Endodermal cell (in vitro differentiated cells): Measurements from ENCODE around the gene PCDH17. TPM values are rescaled to one million over a fixed set of nuclear protein-coding genes. Genes with fewer than 3 reads are reported as not detected.

Experiments
- DNase-seq: peaks from one replicate; pipeline ENCODE4 v3.0.0-alpha.2; 2017
- H3K27ac ChIP-seq: 2 replicates; pipeline ENCODE4 v1.5.1; 2013; ENCODE audit warnings: mild to moderate bottlenecking, low read depth, low read length, moderate library complexity
- H3K27me3 ChIP-seq: 2 replicates; pipeline ENCODE4 v1.6.1; 2013; ENCODE audit warnings: mild to moderate bottlenecking, low read length, moderate library complexity; ENCODE audit not compliant: insufficient read depth, control insufficient read depth, poor library complexity, severe bottlenecking
- H3K36me3 ChIP-seq: 2 replicates; pipeline ENCODE4 v1.7.0; 2013; ENCODE audit warnings: mild to moderate bottlenecking, low read length, moderate library complexity; ENCODE audit not compliant: control insufficient read depth, insufficient read depth
- H3K4me1 ChIP-seq: one replicate; pipeline ENCODE4 v1.7.0; 2013; ENCODE audit warnings: low read length; ENCODE audit not compliant: control insufficient read depth, insufficient read depth
- H3K4me3 ChIP-seq: 2 replicates; pipeline ENCODE4 v1.5.1; 2013; ENCODE audit warnings: mild to moderate bottlenecking, low read length, moderate library complexity
- H3K9ac ChIP-seq: 2 replicates; pipeline ENCODE4 v1.6.1; 2013; ENCODE audit warnings: mild to moderate bottlenecking, low read length, moderate library complexity; ENCODE audit not compliant: poor library complexity, severe bottlenecking; ENCODE audit errors: extremely low read depth
- H3K9me3 ChIP-seq: 2 replicates; pipeline ENCODE4 v1.6.1; 2013; ENCODE audit warnings: mild to moderate bottlenecking, low read length, moderate library complexity; ENCODE audit not compliant: control insufficient read depth
- H3K27ac Mint-ChIP-seq: 2 replicates; pipeline ENCODE4 v1.8.0; 2020; ENCODE audit warnings: mixed read lengths
- H3K27me3 Mint-ChIP-seq: 2 replicates; pipeline ENCODE4 v1.8.0; 2021; ENCODE audit warnings: mild to moderate bottlenecking, mixed read lengths; ENCODE audit not compliant: insufficient read depth
- H3K36me3 Mint-ChIP-seq: 2 replicates; pipeline ENCODE4 v1.8.0; 2020; ENCODE audit warnings: low read depth, mixed read lengths
- H3K4me1 Mint-ChIP-seq: 2 replicates; pipeline ENCODE4 v1.8.0; 2020; ENCODE audit warnings: mixed read lengths
- H3K4me3 Mint-ChIP-seq: 2 replicates; pipeline ENCODE4 v1.8.0; 2020; ENCODE audit warnings: mild to moderate bottlenecking, moderate library complexity, mixed read lengths
- H3K9me3 Mint-ChIP-seq: 2 replicates; pipeline ENCODE4 v1.8.0; 2020; ENCODE audit warnings: mild to moderate bottlenecking, mixed read lengths
- WGBS, 2 experiments: methylation state at CpG; one replicate each; pipeline versions ENCODE4 v1.1.5 to v1.1.7; 2013; ENCODE audit warnings: missing lambda C conversion rate in 2 of 2, mixed read lengths in 1 of 2; ENCODE audit not compliant: insufficient coverage in 1 of 2, insufficient read length in 1 of 2; 5-methylcytosine and 5-hydroxymethylcytosine counted together
- total RNA-seq, 2 donors: library from RNA; stranded (reverse); fragmentation: NEBNext Ultra II Directional in 1 of 2; extraction: Animal tissue kit (Norgen Biotek cat#: 25700) in 1 of 2; gene quantifications; 2 replicates in 1 of 2; 3 replicates in 1 of 2; pipeline ENCODE4 v1.2.1, GENCODE V29; 2021
- TF ChIP-seq, protein P1 (sequence below): fragments of 200-600 bp; sonication (generic); conservative IDR thresholded peaks from 2 replicates; pipeline ENCODE4 v1.5.0; 2021; ENCODE audit warnings: antibody characterized with exemption, mild to moderate bottlenecking

The PCDH17 gene
- total RNA-seq, 2 donors from 2014 or later: 3.7 to 6.3 TPM

DNA sequence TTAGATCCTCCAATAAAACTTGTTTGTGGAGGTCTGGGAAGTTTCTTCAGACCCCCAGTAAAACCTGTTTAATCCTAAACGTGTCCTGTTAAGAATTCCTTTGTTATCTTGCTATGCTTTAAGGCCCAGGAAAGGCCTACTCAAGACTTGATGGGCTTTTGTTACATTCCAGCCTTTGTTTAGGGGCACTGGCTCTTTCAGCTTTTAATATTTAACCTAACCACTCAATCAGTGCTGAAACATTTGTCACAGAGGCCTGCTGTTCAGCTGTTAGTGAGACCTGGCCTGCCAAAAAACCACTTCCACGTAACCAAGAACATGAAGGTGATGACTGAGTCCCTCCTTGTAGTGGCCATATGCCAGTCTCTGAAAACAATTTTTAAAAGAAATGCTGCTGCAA is 41.7 kb downstream of the PCDH17 start:
- peak; percentile 60 for DNase-seq
- TF ChIP-seq, protein P1, sequence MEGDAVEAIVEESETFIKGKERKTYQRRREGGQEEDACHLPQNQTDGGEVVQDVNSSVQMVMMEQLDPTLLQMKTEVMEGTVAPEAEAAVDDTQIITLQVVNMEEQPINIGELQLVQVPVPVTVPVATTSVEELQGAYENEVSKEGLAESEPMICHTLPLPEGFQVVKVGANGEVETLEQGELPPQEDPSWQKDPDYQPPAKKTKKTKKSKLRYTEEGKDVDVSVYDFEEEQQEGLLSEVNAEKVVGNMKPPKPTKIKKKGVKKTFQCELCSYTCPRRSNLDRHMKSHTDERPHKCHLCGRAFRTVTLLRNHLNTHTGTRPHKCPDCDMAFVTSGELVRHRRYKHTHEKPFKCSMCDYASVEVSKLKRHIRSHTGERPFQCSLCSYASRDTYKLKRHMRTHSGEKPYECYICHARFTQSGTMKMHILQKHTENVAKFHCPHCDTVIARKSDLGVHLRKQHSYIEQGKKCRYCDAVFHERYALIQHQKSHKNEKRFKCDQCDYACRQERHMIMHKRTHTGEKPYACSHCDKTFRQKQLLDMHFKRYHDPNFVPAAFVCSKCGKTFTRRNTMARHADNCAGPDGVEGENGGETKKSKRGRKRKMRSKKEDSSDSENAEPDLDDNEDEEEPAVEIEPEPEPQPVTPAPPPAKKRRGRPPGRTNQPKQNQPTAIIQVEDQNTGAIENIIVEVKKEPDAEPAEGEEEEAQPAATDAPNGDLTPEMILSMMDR: no peak
- Histone ChIP-seq H3K36me3 (no peaks in the 10 kb centered on the region), H3K27ac (no peak overlapping the region), H3K9ac (peak overlapping the region; percentile 29), H3K27me3 (no peaks in the 10 kb centered on the region), H3K4me1 (no peaks in the 10 kb centered on the region), H3K9me3 (no peaks in the 10 kb centered on the region), H3K4me3 (peak overlapping the region; percentile 71)
- H3K36me3 Mint-ChIP-seq: no peaks in the 10 kb centered on the region
- H3K27ac Mint-ChIP-seq: peak overlapping the region; percentile 71
- peak overlapping the region; percentile 7 for H3K4me3 Mint-ChIP-seq
- H3K27me3 Mint-ChIP-seq: no peaks in the 10 kb centered on the region
- H3K9me3 Mint-ChIP-seq: no peaks in the 10 kb centered on the region
- WGBS, 2 experiments: 43 to 56% methylated on average over 2 of the region's 2 CpGs
- peaks cover 23% of the 10 kb centered on the region for H3K4me1 Mint-ChIP-seq

DNA sequence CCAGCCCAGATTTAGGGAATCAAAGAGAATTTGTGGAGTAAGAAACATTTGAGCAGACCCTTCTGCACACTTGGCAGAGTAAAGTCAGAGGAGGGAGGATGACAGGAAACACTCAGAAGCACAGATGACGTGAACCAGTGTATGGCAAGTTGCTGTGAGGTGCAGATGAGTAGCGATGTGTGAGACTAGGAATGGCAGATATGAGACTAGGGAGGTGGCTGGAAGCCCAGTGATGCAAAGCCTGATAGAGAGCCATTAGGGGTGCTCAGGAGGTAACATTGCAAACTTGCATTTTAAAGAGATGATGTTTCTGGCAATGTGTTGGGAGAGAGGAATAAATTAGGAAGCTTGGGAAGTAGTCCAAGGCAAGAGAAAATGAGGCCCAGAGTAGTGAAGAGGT is 44.0 kb downstream of the PCDH17 start:
- H3K4me3 ChIP-seq: no peak overlapping the region
- no peaks in the 10 kb centered on the region for H3K27me3 Mint-ChIP-seq
- H3K4me3 Mint-ChIP-seq: no peak overlapping the region
- H3K27ac Mint-ChIP-seq: no peak overlapping the region
- TF ChIP-seq, protein P1: no peak
- H3K9me3 Mint-ChIP-seq: no peaks in the 10 kb centered on the region
- 94 to 96% methylated on average over 2 of the region's 2 CpGs for WGBS, 2 experiments
- H3K27me3 ChIP-seq: no peaks in the 10 kb centered on the region
- H3K9ac ChIP-seq: no peak overlapping the region
- H3K9me3 ChIP-seq: no peaks in the 10 kb centered on the region
- no peak overlapping the region for H3K27ac ChIP-seq
- H3K4me1 ChIP-seq: no peaks in the 10 kb centered on the region
- DNase-seq: no peak
- H3K36me3 Mint-ChIP-seq: no peaks in the 10 kb centered on the region
- peaks cover 23% of the 10 kb centered on the region for H3K4me1 Mint-ChIP-seq
- no peaks in the 10 kb centered on the region for H3K36me3 ChIP-seq

- TF ChIP-seq, protein P1: no peak
- Mint-ChIP-seq H3K4me1 (peaks cover 14% of the 10 kb centered on the region), H3K36me3 (no peaks in the 10 kb centered on the region), H3K27ac (no peak overlapping the region), H3K9me3 (no peaks in the 10 kb centered on the region), H3K27me3 (no peaks in the 10 kb centered on the region), H3K4me3 (no peak overlapping the region)
- Histone ChIP-seq H3K4me1 (no peaks in the 10 kb centered on the region), H3K4me3 (no peak overlapping the region), H3K36me3 (no peaks in the 10 kb centered on the region), H3K27ac (no peak overlapping the region), H3K9ac (no peak overlapping the region), H3K27me3 (no peaks in the 10 kb centered on the region), H3K9me3 (no peaks in the 10 kb centered on the region)
- WGBS, 2 experiments: no CpG with 5 or more reads among the region's 1 CpG
- no peak for DNase-seq
Observed at GRCh38 chr13:57680609-57681008, 49.1 kb downstream of the PCDH17 start.
